Panc1 (cell line): ENCODE results near the gene WSCD2.

ENCODE experiments used
- CTCF ChIP-seq: fragments of 450-650 bp; IDR thresholded peaks from 2 replicates; pipeline ENCODE4 v1.5.1; 2017; ENCODE audit warnings: mild to moderate bottlenecking
- POLR2AphosphoS5 ChIP-seq: IDR thresholded peaks from 2 replicates; pipeline ENCODE4 v1.6.1; 2012; ENCODE audit warnings: mild to moderate bottlenecking, low read depth, low read length, moderate library complexity
- REST ChIP-seq, 2 experiments: IDR thresholded peaks; 2 replicates each; pipeline ENCODE4 v1.6.1; 2011 to 2012; ENCODE audit warnings: low read depth in 2 of 2, control low read depth in 1 of 2, low read length in 1 of 2, mild to moderate bottlenecking in 1 of 2, moderate library complexity in 1 of 2; ENCODE audit not compliant: insufficient read depth in 1 of 2
- SIN3A ChIP-seq: IDR thresholded peaks from 2 replicates; pipeline ENCODE4 v1.6.1; 2012; ENCODE audit warnings: low read depth, mild to moderate bottlenecking, low read length, moderate library complexity, borderline replicate concordance; ENCODE audit not compliant: insufficient read depth
- TCF7L2 ChIP-seq: IDR thresholded peaks from 2 replicates; pipeline ENCODE4 v1.6.1; 2011; ENCODE audit warnings: mild to moderate bottlenecking, low read depth, low read length, inconsistent platforms

- no peak for TF ChIP-seq POLR2AphosphoS5
- TF ChIP-seq CTCF = no peak
- no peak for TF ChIP-seq REST (IDR thresholded peaks at IDR 0.05; ENCODE audit: insufficient read depth in 1 of 2, low read depth in 2 of 2, low read length in 1 of 2)
- no peak for TF ChIP-seq TCF7L2
- TF ChIP-seq SIN3A = no peak
Measured at GRCh38 chr12:108201808-108202207, 72.7 kb downstream of the WSCD2 start.
